HEK293 (cell line): ENCODE results near the gene BZW2.

Source experiments
- CTCF ChIA-PET: fragments of 350-600 bp; formaldehyde crosslinking; extraction: SDS; loops from one replicate; lab custom pipeline; 2021; ENCODE audit warnings: antibody characterized with exemption; lab: Yijun Ruan, JAX
- POLR2A ChIA-PET: fragments of 300-600 bp; formaldehyde crosslinking; extraction: SDS; loops from one replicate; lab custom pipeline; 2020; ENCODE audit warnings: antibody characterized with exemption, inconsistent platforms; lab: Yijun Ruan, JAX
- H3K27ac ChIP-seq: fragments of 200-500 bp; sonication (Bioruptor generic); 2 replicates; pipeline ENCODE4 v1.5.1; 2014; ENCODE audit warnings: low read depth, low read length, control low read depth, inconsistent platforms; ENCODE audit errors: extremely low read depth
- H3K36me3 ChIP-seq, 2 experiments: fragments of 200-500 bp in 1 of 2; sonication (Bioruptor generic) in 1 of 2; 1 replicate in 1 of 2; 2 replicates in 1 of 2; pipeline ENCODE4 v1.5.1; 2014 to 2017; ENCODE audit warnings: inconsistent platforms in 2 of 2, low read length in 2 of 2; ENCODE audit not compliant: control insufficient read depth in 2 of 2, insufficient read depth in 1 of 2
- H3K4me1 ChIP-seq: fragments of 200-500 bp; sonication (Bioruptor generic); 2 replicates; pipeline ENCODE4 v1.5.1; 2014; ENCODE audit warnings: mild to moderate bottlenecking, low read length, inconsistent platforms; ENCODE audit not compliant: control insufficient read depth, insufficient read depth
- H3K4me3 ChIP-seq: 2 replicates; pipeline ENCODE4 v1.5.1; 2011; ENCODE audit warnings: low read depth, mild to moderate bottlenecking, control low read depth, low read length, moderate library complexity
- H3K9me3 ChIP-seq: fragments of 200-500 bp; sonication (Bioruptor generic); 2 replicates; pipeline ENCODE4 v1.5.1; 2014; ENCODE audit warnings: low read depth, low read length, inconsistent platforms; ENCODE audit not compliant: control insufficient read depth, insufficient read depth
- BCL11A ChIP-seq: fragments of 450-650 bp; formaldehyde crosslinking; IDR thresholded peaks from 2 replicates; pipeline ENCODE4 v1.5.1; 2016; ENCODE audit warnings: low read depth, missing biosample characterization, missing genetic modification characterization
- IKZF3 ChIP-seq: fragments of 450-650 bp; IDR thresholded peaks from 2 replicates; pipeline ENCODE4 v1.5.0; 2018; ENCODE audit warnings: missing biosample characterization, mild to moderate bottlenecking, missing genetic modification characterization, moderate library complexity
- KLF7 ChIP-seq: fragments of 450-650 bp; formaldehyde crosslinking; IDR thresholded peaks from 2 replicates; pipeline ENCODE4 v1.5.1; 2016; ENCODE audit warnings: missing biosample characterization, missing genetic modification characterization, borderline replicate concordance
- OVOL3 ChIP-seq: fragments of 450-650 bp; formaldehyde crosslinking; IDR thresholded peaks from 2 replicates; pipeline ENCODE4 v1.5.1; 2016; ENCODE audit warnings: missing biosample characterization, missing genetic modification characterization
- PATZ1 ChIP-seq: fragments of 450-650 bp; formaldehyde crosslinking; IDR thresholded peaks from 2 replicates; pipeline ENCODE4 v1.5.1; 2016; ENCODE audit warnings: missing biosample characterization, missing genetic modification characterization
- RBAK ChIP-seq: fragments of 450-650 bp; formaldehyde crosslinking; IDR thresholded peaks from 2 replicates; pipeline ENCODE4 v1.5.1; 2016; ENCODE audit warnings: missing biosample characterization, missing genetic modification characterization
- SCRT1 ChIP-seq: fragments of 450-650 bp; formaldehyde crosslinking; IDR thresholded peaks from 2 replicates; pipeline ENCODE4 v1.5.1; 2016; ENCODE audit warnings: missing biosample characterization, missing genetic modification characterization, borderline replicate concordance
- SCRT2 ChIP-seq: fragments of 450-650 bp; formaldehyde crosslinking; IDR thresholded peaks from 2 replicates; pipeline ENCODE4 v1.5.1; 2016; ENCODE audit warnings: missing biosample characterization, missing genetic modification characterization
- ZNF10 ChIP-seq: fragments of 450-650 bp; formaldehyde crosslinking; IDR thresholded peaks from 2 replicates; pipeline ENCODE4 v1.5.1; 2017; ENCODE audit warnings: missing biosample characterization, missing genetic modification characterization
- ZNF133 ChIP-seq: fragments of 450-650 bp; formaldehyde crosslinking; IDR thresholded peaks from 2 replicates; pipeline ENCODE4 v1.5.1; 2016; ENCODE audit warnings: missing biosample characterization, missing genetic modification characterization
- ZNF266 ChIP-seq: fragments of 450-650 bp; formaldehyde crosslinking; IDR thresholded peaks from 2 replicates; pipeline ENCODE4 v1.5.1; 2016; ENCODE audit warnings: missing biosample characterization, missing genetic modification characterization, low read depth
- ZNF488 ChIP-seq: fragments of 450-650 bp; formaldehyde crosslinking; IDR thresholded peaks from 2 replicates; pipeline ENCODE4 v1.5.1; 2016; ENCODE audit warnings: missing biosample characterization, missing genetic modification characterization
- ZNF626 ChIP-seq: fragments of 450-650 bp; sonication (Bioruptor Pico); formaldehyde crosslinking; IDR thresholded peaks from 2 replicates; pipeline ENCODE4 v1.5.1; 2018; ENCODE audit warnings: missing biosample characterization, missing genetic modification characterization, inconsistent platforms
- ZNF677 ChIP-seq: fragments of 450-650 bp; IDR thresholded peaks from 2 replicates; pipeline ENCODE4 v1.5.0; 2018; ENCODE audit warnings: missing biosample characterization, mild to moderate bottlenecking, missing genetic modification characterization, moderate library complexity
- ZSCAN16 ChIP-seq: fragments of 450-650 bp; formaldehyde crosslinking; IDR thresholded peaks from 2 replicates; pipeline ENCODE4 v1.5.1; 2016; ENCODE audit warnings: missing biosample characterization, missing genetic modification characterization
- TF ChIP-seq, protein P1 (sequence below): fragments of 450-650 bp; formaldehyde crosslinking; IDR thresholded peaks from 2 replicates; pipeline ENCODE4 v1.5.1; 2016; ENCODE audit warnings: missing biosample characterization, missing genetic modification characterization
- TF ChIP-seq, protein P2 (sequence below): fragments of 450-650 bp; formaldehyde crosslinking; IDR thresholded peaks from 2 replicates; pipeline ENCODE4 v1.5.1; 2016; ENCODE audit warnings: missing biosample characterization, missing genetic modification characterization
- TF ChIP-seq, protein P3 (sequence below): fragments of 450-650 bp; formaldehyde crosslinking; IDR thresholded peaks from 2 replicates; pipeline ENCODE4 v1.5.1; 2017; ENCODE audit warnings: missing biosample characterization, missing genetic modification characterization
- TF ChIP-seq, protein P4 (sequence below): fragments of 450-650 bp; formaldehyde crosslinking; IDR thresholded peaks from 2 replicates; pipeline ENCODE4 v1.5.1; 2016; ENCODE audit warnings: missing biosample characterization, missing genetic modification characterization

The BZW2 gene

DNA sequence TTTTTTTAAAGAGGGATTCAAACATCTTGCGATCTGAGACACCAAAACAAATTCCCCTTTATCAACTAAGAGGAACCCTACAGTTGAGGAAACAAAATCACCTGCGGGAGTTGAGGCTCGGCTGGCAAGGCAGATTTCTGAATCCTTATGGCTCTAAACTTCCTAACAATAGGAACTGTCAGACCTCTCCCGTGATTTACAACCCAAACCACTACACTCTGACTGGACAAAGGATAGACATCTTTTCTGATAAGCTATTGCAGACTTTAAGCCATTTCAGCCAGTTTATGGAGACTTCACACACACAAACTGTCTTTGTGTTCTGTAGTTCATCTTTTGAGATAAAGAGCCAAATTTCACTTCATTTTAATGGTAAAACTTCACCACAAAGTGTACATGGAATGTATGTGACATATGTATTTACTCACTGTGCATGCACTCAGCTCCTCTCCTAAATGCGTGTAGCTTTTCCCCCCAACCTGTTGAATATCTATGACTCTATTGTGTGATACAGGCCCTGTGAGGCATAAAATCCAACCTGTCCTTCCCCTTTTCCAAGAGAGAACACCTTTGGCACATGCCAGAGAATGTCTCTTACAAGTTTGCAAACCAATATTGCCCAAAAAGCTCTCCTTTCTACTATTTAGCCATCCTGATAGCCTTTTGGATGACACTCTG, 92.2 kb downstream of the BZW2 start:
- no peak for TF ChIP-seq ZSCAN16 (tag by site-specific recombination)
- TF ChIP-seq ZNF266: no peak
- no peak for TF ChIP-seq ZNF488 (tag by site-specific recombination)
- peak; percentile 87 for TF ChIP-seq SCRT2 (tag by site-specific recombination)
- no peak for TF ChIP-seq PATZ1 (tag by site-specific recombination)
- peak; percentile 87 for TF ChIP-seq SCRT1 (tag by site-specific recombination)
- POLR2A ChIA-PET: no interaction called here
- no peak overlapping the region for H3K4me3 ChIP-seq

DNA sequence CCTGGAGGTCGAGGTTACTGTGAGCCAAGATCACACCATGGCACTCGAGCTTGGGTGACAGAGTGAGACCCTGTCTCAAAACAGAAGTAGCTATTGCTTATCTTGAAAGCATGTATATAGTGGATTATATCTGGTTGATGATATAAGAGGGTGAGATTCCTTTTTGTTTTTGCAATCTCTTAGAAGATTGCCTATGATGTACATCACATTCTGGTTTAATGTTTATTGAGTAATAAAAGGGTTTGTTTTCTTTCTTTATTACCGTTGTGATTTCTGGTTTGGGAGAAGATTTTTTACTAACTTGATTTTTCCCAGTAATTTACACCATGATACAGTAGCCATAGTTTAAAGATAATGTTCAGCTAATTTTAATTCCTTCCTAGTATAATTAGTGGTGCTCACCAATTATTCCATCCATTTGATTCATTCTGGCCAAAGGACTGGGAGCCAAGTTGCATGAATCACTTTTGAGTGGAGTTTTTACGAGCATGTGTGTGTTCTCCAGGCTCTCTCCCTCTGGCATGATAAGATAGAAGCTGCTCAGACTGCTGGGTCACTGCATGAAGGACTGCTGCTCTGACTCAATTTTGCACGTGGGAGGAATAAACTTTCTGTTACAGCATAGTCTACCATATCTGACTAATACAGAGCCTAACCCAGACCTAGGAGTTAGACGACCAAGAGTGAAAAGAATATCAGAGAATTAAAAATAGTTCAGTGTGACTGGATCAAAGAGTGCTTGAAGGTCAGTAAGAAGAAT, 94.1 kb downstream of the BZW2 start:
- no peaks in the 10 kb centered on the region for H3K9me3 ChIP-seq
- no peak overlapping the region for H3K4me3 ChIP-seq
- H3K4me1 ChIP-seq: peaks cover 14% of the 10 kb centered on the region
- ChIA-PET CTCF (no interaction called here), POLR2A (no interaction called here)
- H3K27ac ChIP-seq: no peak overlapping the region
- no peaks in the 10 kb centered on the region for H3K36me3 ChIP-seq
- TF ChIP-seq, protein P1, sequence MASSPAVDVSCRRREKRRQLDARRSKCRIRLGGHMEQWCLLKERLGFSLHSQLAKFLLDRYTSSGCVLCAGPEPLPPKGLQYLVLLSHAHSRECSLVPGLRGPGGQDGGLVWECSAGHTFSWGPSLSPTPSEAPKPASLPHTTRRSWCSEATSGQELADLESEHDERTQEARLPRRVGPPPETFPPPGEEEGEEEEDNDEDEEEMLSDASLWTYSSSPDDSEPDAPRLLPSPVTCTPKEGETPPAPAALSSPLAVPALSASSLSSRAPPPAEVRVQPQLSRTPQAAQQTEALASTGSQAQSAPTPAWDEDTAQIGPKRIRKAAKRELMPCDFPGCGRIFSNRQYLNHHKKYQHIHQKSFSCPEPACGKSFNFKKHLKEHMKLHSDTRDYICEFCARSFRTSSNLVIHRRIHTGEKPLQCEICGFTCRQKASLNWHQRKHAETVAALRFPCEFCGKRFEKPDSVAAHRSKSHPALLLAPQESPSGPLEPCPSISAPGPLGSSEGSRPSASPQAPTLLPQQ: peak; percentile 35; the same call in 1 of the 2 replicates
- TF ChIP-seq KLF7 (tag by site-specific recombination) (no peak), IKZF3 (tag by site-specific recombination) (0 out of 2 replicates have a peak, but pooled peaks have one; percentile 28), BCL11A (tag by site-specific recombination) (0 out of 2 replicates have a peak, but pooled peaks have one; percentile 57), RBAK (tag by site-specific recombination) (0 out of 2 replicates have a peak, but pooled peaks have one; percentile 30), ZNF10 (tag by site-specific recombination) (no peak), ZNF677 (no peak), ZNF626 (tag by site-specific recombination) (no peak), OVOL3 (tag by site-specific recombination) (0 out of 2 replicates have a peak, but pooled peaks have one; percentile 10), ZNF133 (tag by site-specific recombination) (no peak)
- TF ChIP-seq, protein P2, sequence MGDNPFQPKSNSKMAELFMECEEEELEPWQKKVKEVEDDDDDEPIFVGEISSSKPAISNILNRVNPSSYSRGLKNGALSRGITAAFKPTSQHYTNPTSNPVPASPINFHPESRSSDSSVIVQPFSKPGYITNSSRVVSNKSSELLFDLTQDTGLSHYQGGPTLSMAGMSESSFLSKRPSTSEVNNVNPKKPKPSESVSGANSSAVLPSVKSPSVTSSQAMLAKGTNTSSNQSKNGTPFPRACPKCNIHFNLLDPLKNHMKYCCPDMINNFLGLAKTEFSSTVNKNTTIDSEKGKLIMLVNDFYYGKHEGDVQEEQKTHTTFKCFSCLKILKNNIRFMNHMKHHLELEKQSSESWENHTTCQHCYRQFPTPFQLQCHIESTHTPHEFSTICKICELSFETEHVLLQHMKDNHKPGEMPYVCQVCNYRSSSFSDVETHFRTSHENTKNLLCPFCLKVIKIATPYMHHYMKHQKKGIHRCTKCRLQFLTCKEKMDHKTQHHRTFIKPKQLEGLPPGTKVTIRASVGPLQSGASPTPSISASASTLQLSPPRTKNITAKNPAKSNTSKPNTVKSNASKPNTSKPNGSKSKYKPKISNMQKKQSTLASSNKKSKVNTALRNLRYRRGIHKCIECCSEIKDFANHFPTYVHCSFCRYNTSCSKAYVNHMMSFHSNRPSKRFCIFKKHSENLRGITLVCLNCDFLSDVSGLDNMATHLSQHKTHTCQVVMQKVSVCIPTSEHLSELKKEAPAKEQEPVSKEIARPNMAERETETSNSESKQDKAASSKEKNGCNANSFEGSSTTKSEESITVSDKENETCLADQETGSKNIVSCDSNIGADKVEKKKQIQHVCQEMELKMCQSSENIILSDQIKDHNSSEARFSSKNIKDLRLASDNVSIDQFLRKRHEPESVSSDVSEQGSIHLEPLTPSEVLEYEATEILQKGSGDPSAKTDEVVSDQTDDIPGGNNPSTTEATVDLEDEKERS (tag by site-specific recombination): no peak
- TF ChIP-seq, protein P3, sequence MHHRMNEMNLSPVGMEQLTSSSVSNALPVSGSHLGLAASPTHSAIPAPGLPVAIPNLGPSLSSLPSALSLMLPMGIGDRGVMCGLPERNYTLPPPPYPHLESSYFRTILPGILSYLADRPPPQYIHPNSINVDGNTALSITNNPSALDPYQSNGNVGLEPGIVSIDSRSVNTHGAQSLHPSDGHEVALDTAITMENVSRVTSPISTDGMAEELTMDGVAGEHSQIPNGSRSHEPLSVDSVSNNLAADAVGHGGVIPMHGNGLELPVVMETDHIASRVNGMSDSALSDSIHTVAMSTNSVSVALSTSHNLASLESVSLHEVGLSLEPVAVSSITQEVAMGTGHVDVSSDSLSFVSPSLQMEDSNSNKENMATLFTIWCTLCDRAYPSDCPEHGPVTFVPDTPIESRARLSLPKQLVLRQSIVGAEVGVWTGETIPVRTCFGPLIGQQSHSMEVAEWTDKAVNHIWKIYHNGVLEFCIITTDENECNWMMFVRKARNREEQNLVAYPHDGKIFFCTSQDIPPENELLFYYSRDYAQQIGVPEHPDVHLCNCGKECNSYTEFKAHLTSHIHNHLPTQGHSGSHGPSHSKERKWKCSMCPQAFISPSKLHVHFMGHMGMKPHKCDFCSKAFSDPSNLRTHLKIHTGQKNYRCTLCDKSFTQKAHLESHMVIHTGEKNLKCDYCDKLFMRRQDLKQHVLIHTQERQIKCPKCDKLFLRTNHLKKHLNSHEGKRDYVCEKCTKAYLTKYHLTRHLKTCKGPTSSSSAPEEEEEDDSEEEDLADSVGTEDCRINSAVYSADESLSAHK (tag by site-specific recombination): 0 out of 2 replicates have a peak, but pooled peaks have one; percentile 20
- TF ChIP-seq, protein P4, sequence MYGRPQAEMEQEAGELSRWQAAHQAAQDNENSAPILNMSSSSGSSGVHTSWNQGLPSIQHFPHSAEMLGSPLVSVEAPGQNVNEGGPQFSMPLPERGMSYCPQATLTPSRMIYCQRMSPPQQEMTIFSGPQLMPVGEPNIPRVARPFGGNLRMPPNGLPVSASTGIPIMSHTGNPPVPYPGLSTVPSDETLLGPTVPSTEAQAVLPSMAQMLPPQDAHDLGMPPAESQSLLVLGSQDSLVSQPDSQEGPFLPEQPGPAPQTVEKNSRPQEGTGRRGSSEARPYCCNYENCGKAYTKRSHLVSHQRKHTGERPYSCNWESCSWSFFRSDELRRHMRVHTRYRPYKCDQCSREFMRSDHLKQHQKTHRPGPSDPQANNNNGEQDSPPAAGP (tag by site-specific recombination): no peak

More for the DNA sequence above, 92.2 kb downstream of the BZW2 start:
- Histone ChIP-seq H3K4me1 (peaks cover 4% of the 10 kb centered on the region), H3K36me3 (no peaks in the 10 kb centered on the region), H3K27ac (no peak overlapping the region), H3K9me3 (no peaks in the 10 kb centered on the region)
- CTCF ChIA-PET: no interaction called here
